HG02610 (cell line): ENCODE data around the gene UBR3.

Experiments
- ATAC-seq: cut with Tn5 transposase; IDR thresholded peaks from one replicate; pipeline ENCODE4 v1.9.1; 2021; ENCODE audit warnings: mild to moderate bottlenecking, moderate library complexity; ENCODE audit not compliant: unreplicated experiment

Gene UBR3

DNA sequence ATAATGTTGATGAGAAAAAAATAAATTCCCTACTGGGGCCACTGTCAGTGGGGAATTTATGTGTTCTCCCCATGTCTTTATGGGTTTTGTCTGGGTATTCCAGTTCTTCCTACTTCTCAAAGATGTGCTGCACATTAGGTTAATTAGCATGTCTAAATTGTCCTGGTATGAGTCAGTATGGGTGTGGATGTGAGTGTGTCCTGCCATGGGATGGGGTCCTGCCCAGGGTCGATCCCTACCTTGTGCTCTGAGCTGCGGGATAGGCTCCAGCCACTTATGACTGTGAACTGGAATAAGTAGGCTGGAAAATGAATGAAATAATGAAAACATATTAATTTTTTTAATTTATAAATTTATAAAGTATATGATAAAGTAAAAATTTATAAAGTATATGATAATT, 167.5 kb downstream of the UBR3 start:
- no peak for ATAC-seq

DNA sequence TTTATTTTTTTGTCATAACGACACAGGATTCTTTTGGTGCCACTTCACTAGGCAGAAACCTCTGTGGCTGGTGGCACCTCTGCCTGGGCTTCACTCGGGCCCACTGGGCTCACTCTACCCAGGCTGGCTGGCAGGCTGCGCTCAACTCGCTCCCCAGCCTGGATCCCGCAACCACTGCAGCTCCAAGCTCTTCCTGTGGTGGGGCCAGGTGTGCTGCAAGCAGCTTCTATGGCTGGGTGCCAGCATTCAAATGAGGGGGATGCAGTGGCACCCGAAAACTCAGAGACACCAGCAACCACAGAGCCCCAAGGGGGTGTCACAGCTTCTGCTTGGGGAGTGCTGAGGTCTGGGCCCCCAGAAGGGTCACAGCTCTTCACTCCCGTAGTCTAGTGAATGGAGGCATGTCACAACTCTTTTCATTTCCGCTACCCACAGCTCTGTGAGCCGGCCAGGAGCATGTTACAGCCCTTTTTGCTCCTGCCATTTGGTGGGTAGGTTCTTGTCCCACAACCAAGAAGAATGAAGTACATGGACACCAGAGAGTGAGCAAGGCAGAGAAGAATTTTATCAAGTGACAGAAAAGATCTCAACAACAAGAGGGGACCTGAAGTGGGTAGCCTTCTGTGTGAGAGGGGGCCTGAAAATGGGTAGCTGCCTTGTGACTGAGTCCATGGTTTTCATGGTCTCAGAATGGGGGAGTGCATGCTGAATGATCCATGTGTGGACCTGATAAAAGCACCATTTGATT, 170.1 kb downstream of the UBR3 start:
- ATAC-seq, result no peak

GRCh38 chr2:169999054-169999453, 171.8 kb downstream of the UBR3 start:
- no peak for ATAC-seq

DNA sequence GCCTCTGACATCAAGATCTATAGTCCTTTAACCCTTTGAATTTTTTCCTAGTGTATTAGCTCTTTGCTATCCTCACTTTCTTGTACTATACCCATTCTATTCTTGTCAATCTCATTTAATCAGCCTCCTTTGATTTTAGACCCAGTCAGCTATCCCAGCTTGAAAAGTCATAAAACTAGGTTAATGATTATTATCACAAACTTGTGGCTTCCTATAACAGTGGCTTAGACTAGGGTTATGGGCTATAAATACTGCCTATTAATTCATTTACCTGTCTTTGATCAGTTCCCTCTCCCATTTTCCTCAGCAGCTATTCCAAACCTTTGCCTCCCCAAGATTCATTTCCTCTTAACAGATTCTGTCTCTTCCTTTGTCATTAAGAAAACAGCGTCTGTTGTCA, 174.8 kb downstream of the UBR3 start:
- no peak for ATAC-seq

- no peak for ATAC-seq
These were observed 178.4 kb downstream of the UBR3 start for GRCh38 chr2:170005702-170006101.

DNA sequence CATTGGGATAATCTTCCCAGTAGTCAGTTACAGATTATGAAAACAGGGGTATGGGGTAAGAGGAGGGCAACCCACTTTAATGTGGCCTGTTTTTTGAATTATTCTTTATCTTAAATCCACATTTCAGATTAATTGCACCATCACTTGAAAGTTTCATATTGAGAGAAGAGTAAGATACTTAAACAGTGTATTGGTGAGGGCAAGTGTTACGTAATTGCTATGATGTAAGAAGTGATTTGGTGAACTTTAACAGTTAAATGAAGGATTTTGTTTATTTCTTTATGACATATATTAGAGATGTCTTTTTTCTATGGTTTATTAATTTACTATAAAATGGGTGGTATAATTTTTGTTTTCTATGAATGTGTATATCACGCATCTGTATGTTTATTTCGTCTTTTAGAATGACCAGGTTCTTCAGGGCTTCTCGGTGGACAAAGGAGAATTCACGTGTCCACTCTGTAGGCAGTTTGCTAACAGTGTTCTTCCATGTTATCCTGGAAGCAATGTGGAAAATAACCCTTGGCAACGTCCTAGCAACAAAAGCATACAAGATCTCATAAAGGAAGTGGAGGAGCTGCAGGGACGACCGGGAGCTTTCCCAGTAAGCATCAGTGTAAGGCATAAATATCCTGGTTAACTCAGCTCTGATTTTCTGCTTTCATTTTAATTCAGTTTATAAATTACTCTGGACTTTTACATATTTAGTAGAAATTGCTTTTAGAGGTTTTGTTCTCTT, 179.5 kb downstream of the UBR3 start:
- ATAC-seq, result no peak

DNA sequence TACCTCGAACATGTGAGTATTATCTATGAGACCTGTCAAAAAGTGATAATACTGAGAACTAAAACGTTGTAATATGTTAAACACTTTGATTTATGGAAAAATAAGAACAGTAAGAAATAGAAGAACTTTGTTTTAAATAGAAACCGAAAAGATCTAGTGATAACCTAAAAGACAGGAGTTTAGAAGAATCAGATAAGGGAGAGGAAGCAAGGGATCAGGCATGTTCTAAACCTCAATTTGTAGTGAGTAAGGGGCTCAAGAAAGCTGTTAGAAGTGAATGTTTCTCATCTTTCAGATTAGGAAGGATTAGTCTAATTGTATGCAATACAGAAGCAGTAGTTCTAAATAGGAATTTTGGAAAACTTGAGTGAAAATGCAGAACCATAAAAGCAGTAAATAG, 182.0 kb downstream of the UBR3 start:
- no peak for ATAC-seq

DNA sequence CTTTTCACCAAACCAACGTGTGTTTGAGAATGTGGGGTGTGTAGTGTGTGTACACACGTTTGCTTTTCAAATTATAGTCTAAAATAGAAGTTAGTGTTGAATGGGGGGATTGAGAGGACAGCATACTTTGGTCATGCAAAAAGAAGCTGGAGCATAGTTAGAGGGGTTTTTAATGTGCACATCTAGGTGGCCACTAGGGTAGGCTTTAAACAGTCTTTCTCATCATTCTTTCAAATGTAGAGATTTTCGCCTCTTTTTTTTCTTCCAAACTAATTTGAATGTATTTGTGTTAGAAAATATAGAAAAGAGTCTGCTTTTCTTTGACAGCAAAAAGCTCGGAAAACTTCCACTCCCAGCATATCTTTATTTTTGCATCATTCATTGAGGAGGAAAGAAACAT, 185.5 kb downstream of the UBR3 start:
- ATAC-seq, result no peak

DNA sequence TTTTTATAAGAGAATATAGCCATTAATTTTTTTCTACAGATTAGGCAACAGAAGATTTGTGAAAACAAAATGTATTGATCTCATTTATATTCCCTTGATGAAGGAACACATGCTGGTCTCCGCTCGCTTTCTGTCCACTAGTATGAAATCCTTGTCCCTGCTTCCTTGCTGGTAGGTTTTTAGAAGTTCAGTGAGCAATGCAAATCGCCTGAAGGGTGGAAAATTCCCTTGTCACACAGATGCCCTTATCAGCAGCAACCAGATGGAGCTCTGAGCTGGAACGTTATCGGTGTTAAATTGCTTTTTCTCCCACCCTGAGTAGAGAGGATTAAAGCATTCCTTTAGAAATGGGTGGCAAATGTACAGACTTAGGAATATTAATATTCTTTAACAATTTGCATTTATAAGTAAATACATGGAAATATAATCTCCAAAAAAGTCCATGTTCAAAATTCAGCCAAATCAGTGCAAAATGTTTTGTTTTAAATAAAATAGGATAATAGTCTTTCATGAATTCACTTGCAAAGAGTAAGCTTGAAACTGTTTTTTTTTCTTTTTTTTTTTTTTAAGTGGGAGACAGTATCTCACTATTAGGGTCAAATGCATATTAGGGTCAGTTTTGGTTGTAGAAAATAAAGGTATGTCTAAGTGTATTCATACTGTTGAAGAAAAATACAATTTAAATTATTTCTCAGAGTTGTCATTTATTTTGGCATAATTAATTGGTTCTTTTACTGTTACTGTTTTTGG, 186.7 kb downstream of the UBR3 start:
- ATAC-seq, result no peak

- no peak for ATAC-seq
These were observed 187.5 kb downstream of the UBR3 start for GRCh38 chr2:170014769-170015168.

DNA sequence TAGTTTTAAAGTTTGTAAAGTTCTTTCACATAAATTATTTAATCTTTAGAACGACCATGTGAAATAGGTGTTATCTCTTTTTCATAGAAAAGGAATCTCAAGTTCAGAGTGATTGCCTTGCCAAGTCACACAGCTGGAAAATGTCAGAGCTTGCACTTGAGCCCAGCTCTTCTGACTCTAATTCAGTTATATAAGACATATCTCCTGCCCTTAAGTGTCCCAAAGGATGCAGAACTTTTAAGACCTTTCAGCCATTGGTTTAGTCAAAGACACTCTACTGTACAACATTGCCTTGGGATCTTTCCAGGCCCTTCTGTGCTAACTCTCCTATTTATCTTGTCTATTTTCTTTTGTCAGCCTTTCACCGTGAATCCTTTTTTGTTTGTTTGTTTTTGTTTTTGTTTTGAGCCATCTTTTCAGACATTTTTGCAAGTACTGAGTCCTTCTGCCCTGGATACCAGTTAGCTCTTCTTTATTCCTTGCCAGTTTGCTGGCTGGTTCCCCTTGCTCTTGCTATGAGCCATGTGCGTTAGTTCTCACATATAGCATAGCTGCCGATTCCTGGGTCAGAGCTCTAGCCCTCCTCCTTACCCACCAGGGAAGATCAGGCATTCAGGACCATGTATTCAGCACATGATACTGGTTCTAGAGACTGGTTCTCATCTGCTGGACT, 190.7 kb downstream of the UBR3 start:
- ATAC-seq, result no peak

DNA sequence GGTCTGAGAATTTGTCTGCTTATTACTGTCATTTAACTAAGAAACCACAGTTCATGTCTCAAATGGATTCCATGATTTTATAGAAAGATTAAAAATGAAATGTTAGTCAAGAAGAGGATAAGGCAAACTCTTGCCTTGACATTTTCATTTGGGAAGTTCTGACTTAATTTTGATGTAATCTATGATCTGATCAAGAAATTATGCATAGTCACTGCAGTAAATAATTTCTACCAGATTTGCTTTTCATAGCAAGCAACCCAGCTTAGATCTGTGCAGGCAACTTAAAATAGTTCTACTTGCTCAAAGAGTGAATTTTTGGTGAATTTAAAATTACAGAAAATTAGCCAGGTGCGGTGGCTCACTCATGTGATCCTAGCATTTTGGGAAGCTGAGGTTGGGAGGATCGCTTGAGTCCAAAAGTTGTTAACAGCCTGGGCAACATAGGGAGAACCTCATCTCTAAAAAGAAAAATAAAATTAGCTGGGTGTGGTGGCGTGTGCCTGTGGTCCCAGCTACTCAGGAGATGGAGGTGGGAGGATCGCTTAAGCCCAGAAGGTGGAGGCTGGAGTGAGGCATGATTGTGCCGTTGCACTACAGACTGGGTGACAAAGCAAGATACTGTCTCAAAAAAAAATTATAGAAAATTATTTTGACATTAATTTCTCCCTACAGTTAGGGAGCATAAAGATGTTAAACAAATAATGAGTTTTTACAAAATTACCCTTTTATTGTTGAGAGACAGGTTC, 192.0 kb downstream of the UBR3 start:
- ATAC-seq, result no peak

GRCh38 chr2:170020777-170021176, 193.5 kb downstream of the UBR3 start:
- ATAC-seq, result no peak

DNA sequence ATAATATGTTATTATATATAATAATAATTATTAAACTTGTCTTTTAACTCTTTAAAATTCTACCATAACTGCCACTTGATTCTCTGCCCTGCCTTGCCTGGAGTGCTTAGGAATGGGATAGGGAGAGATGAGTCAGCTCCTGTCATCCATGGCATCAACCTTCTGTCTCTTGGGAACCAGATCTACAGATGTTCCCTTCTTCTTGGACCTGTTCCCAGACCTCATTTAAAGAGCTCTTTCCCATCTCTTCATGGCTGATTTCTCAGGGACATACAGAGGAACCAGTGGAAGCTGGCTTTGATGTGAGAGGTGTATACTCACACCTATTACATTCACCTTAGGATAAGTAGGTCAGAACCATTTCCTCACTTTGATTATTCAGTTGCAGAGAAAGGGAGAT, 195.4 kb downstream of the UBR3 start:
- ATAC-seq, result no peak

GRCh38 chr2:170024721-170025120, 197.5 kb downstream of the UBR3 start:
- ATAC-seq, result no peak

- no peak for ATAC-seq
These were observed 198.0 kb downstream of the UBR3 start for GRCh38 chr2:170025223-170025622.

DNA sequence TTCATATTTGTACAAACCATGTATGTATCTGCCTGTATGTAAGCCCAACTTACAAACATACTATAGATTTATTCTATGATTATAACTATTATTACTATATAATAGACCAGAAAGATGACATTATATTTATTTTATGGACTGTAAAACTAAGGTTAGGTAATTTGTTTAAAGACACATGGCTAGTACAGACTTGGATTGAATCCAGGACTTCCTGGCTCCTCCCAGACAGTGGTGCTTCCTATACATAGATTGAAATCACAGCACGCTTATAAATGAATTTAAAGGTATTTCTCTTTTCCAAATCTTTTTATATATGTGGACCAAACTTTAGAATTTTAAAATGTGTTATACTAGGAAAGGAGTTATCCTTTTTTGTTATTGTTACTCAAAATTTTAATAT, 199.1 kb downstream of the UBR3 start:
- no peak for ATAC-seq

DNA sequence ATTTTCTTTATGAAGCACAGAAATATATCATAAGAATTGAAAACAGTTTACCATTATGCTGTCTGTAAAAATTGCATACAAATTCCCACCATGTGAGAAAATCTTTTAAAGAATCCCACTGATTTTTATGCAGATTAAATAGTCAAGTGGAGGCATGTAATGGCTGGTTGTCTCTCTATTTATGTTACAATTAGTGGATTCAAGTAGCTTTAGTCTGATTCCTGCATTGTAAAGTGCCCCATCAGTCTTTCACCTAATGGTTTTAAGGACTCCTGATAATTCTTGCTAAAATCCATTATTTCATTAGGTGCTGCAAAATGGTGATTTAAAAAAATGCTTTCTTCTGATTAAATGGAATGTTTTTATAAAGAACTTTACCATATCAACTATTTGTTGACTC, 202.3 kb downstream of the UBR3 start:
- ATAC-seq, result no peak

- no peak for ATAC-seq
These were observed 202.8 kb downstream of the UBR3 start for GRCh38 chr2:170030040-170030439.

DNA sequence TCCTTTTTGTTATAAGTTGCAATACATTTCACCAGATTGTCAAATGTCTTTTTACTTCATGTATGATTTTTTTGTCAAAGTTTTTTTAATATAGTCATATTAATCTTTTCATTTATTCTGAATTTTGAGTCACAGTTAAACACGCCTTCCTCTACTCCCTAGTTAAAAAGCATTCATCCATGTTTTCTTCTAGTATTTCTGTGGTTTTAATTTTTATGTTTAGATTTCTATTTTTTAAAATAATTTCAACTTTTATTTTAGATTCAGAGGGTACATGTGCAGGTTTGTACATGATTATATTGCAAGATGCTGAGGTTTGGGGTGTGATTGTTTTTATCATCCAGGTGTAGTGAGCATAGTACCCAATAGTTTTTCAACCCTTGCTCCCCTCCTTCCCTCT, 204.0 kb downstream of the UBR3 start:
- no peak for ATAC-seq

DNA sequence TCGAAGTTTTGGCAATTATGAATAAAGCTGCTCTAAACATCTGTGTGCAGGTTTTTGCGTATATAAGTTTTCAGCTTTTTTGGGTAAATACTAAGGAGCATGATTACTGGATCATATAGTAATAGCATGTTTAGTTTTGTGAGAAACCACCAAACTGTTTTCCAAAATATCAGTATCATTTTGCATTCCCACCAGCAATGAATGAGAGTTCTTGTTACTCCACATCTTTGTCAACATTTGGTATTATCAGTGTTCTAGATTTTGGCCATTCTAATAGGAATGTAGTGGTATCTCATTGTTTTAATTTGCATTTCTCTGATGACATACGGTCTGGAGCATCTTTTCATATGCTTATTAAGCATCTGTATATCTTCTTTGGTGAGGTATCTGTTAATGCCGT, 207.3 kb downstream of the UBR3 start:
- ATAC-seq, result no peak
